GM23338 (cell line): ENCODE data around the gene CRAMP1. TPM values are rescaled to one million over a fixed set of nuclear protein-coding genes. Genes with fewer than 3 reads are reported as not detected.

ENCODE experiments used
- ATAC-seq: fragments of 200-7000 bp; cut with Tn5 transposase; 3 replicates; pipeline ENCODE4 v1.9.1; 2020
- DNase-seq: peaks from one replicate; pipeline ENCODE4 v3.0.0-alpha.2; 2015; ENCODE audit warnings: low spot score
- H2AFZ ChIP-seq: fragments of 200-600 bp; sonication (generic); 2 replicates; pipeline ENCODE4 v1.8.0; 2016; ENCODE audit warnings: antibody characterized with exemption, mild to moderate bottlenecking, moderate library complexity
- H3F3A ChIP-seq: fragments of 200-600 bp; sonication (generic); replicated peaks from 2 replicates; pipeline ENCODE4 v1.8.0; 2017; ENCODE audit warnings: antibody characterized with exemption, mixed run types, low read depth
- H3K27ac ChIP-seq: fragments of 200-600 bp; sonication (generic); 2 replicates; pipeline ENCODE4 v1.6.1; 2016; ENCODE audit warnings: low read depth
- H3K27me3 ChIP-seq: fragments of 200-600 bp; sonication (generic); 2 replicates; pipeline ENCODE4 v1.8.0; 2016; ENCODE audit warnings: mild to moderate bottlenecking, mixed run types, moderate library complexity; ENCODE audit not compliant: insufficient read depth
- H3K36me3 ChIP-seq: fragments of 200-600 bp; sonication (generic); 2 replicates; pipeline ENCODE4 v1.8.0; 2016; ENCODE audit warnings: mild to moderate bottlenecking; ENCODE audit not compliant: insufficient read depth
- H3K4me1 ChIP-seq: fragments of 200-600 bp; sonication (generic); 2 replicates; pipeline ENCODE4 v1.8.0; 2016; ENCODE audit warnings: mild to moderate bottlenecking, moderate library complexity; ENCODE audit not compliant: insufficient read depth
- H3K4me2 ChIP-seq: fragments of 200-600 bp; sonication (generic); 2 replicates; pipeline ENCODE4 v1.7.1; 2017; ENCODE audit warnings: mixed run types
- H3K4me3 ChIP-seq: fragments of 200-600 bp; sonication (generic); 2 replicates; pipeline ENCODE4 v1.6.1; 2016; ENCODE audit warnings: mixed run types
- H3K79me2 ChIP-seq: fragments of 200-600 bp; sonication (generic); replicated peaks from 2 replicates; pipeline ENCODE4 v1.8.0; 2017; ENCODE audit warnings: mild to moderate bottlenecking; ENCODE audit not compliant: insufficient read depth
- H3K9me2 ChIP-seq: fragments of 200-600 bp; sonication (generic); 2 replicates; pipeline ENCODE4 v1.8.0; 2017; ENCODE audit not compliant: insufficient read depth
- H4K20me1 ChIP-seq: fragments of 200-600 bp; sonication (generic); replicated peaks from 2 replicates; pipeline ENCODE4 v1.8.0; 2017; ENCODE audit warnings: mild to moderate bottlenecking; ENCODE audit not compliant: insufficient read depth
- H3K27ac Mint-ChIP-seq: 2 replicates; pipeline ENCODE4 v1.8.0; 2020; ENCODE audit warnings: inconsistent platforms, mild to moderate bottlenecking, moderate library complexity, mixed read lengths
- H3K27me3 Mint-ChIP-seq: 3 replicates; pipeline ENCODE4 v1.8.0; 2022; ENCODE audit warnings: low read depth, mild to moderate bottlenecking, moderate library complexity, mixed read lengths, inconsistent platforms; ENCODE audit not compliant: insufficient read depth, poor library complexity
- H3K36me3 Mint-ChIP-seq: 3 replicates; pipeline ENCODE4 v1.8.0; 2021; ENCODE audit warnings: low read depth, mild to moderate bottlenecking, inconsistent platforms, moderate library complexity, mixed read lengths
- H3K4me1 Mint-ChIP-seq: 3 replicates; pipeline ENCODE4 v1.8.0; 2020; ENCODE audit warnings: mild to moderate bottlenecking, inconsistent platforms, mixed read lengths
- H3K4me3 Mint-ChIP-seq: 3 replicates; pipeline ENCODE4 v1.8.0; 2021; ENCODE audit warnings: moderate library complexity, mild to moderate bottlenecking, inconsistent platforms, mixed read lengths
- H3K9me3 Mint-ChIP-seq: 3 replicates; pipeline ENCODE4 v1.8.0; 2020; ENCODE audit warnings: moderate library complexity, mild to moderate bottlenecking, inconsistent platforms, mixed read lengths
- CREB1 ChIP-seq: fragments of 250-450 bp; sonication (Bioruptor Pico); IDR thresholded peaks from 2 replicates; pipeline ENCODE4 v1.5.0; 2020; ENCODE audit warnings: low read depth, mild to moderate bottlenecking, moderate library complexity
- ETS1 ChIP-seq: IDR thresholded peaks from 2 replicates; pipeline ENCODE4 v1.6.1; 2016; ENCODE audit warnings: antibody characterized with exemption
- EZH2 ChIP-seq: fragments of 200-600 bp; sonication (generic); IDR thresholded peaks from one replicate; pipeline ENCODE4 v1.8.0; 2017; ENCODE audit warnings: antibody characterized with exemption, mild to moderate bottlenecking, low read depth; ENCODE audit not compliant: unreplicated experiment
- POLR2AphosphoS5 ChIP-seq: IDR thresholded peaks from 2 replicates; pipeline ENCODE4 v1.6.1; 2016; ENCODE audit warnings: antibody characterized with exemption, low read depth
- ZNF114 ChIP-seq: fragments of 250-450 bp; sonication (Bioruptor Pico); IDR thresholded peaks from 2 replicates; pipeline ENCODE4 v1.5.0; 2020; ENCODE audit warnings: mild to moderate bottlenecking, moderate library complexity
- ZNF331 ChIP-seq: fragments of 250-450 bp; sonication (Bioruptor Pico); IDR thresholded peaks from 2 replicates; pipeline ENCODE4 v1.5.0; 2020; ENCODE audit warnings: low read depth, mild to moderate bottlenecking, moderate library complexity
- polyA plus RNA-seq: library from polyadenylated mRNA; unstranded; fragments of >200 nt; fragmentation: Nextera tagmentation; extraction: Ambion mirVana; gene quantifications from 2 replicates; pipeline ENCODE4 v1.2.1, GENCODE V29; 2016
- total RNA-seq: library from RNA; depleted of rRNA; stranded (reverse); fragments of >200 nt; shearing (Covaris generic); gene quantifications from 2 replicates; pipeline ENCODE4 v1.2.3, GENCODE V29; 2014
- TF ChIP-seq, protein P1 (sequence below): fragments of 250-450 bp; sonication (Bioruptor Pico); IDR thresholded peaks from 2 replicates; pipeline ENCODE4 v1.5.0; 2020; ENCODE audit warnings: mild to moderate bottlenecking, moderate library complexity
- TF ChIP-seq, protein P2 (sequence below): IDR thresholded peaks from one replicate; pipeline ENCODE4 v1.6.1; 2018; ENCODE audit warnings: antibody characterized with exemption; ENCODE audit not compliant: unreplicated experiment
- TF ChIP-seq, protein P3 (sequence below), 2 experiments: fragments of 200-600 bp in 1 of 2; sonication (generic) in 1 of 2; conservative IDR thresholded peaks; 2 replicates each; pipeline versions ENCODE4 v1.5.1 to v1.6.1; 2016 to 2017; ENCODE audit warnings: antibody characterized with exemption in 2 of 2, low read depth in 2 of 2, mild to moderate bottlenecking in 2 of 2, moderate library complexity in 1 of 2

Gene CRAMP1
- total and polyA plus RNA-seq, 2 experiments from 2014 or later = 3.4 to 16.7 TPM

DNA sequence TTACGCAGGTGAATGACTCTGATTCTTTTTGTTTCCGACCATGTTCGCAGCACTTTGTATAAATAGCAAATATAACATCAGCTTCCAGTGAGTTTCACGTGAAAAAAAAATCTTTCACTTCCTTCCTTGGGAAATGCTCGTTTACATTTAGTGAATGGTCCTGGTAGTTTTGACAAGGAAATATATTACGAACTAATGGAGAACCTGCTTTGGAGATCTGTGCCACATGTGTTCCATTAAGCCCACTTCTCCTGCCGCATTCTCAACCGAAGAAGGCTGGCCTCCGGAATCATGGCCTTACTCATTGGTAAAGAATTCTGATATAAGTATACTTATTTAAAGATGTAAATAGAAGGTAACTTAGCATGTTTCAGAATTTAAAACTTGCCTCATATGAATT, 3.6 kb downstream of the CRAMP1 start (continued):
- TF ChIP-seq, protein P1, sequence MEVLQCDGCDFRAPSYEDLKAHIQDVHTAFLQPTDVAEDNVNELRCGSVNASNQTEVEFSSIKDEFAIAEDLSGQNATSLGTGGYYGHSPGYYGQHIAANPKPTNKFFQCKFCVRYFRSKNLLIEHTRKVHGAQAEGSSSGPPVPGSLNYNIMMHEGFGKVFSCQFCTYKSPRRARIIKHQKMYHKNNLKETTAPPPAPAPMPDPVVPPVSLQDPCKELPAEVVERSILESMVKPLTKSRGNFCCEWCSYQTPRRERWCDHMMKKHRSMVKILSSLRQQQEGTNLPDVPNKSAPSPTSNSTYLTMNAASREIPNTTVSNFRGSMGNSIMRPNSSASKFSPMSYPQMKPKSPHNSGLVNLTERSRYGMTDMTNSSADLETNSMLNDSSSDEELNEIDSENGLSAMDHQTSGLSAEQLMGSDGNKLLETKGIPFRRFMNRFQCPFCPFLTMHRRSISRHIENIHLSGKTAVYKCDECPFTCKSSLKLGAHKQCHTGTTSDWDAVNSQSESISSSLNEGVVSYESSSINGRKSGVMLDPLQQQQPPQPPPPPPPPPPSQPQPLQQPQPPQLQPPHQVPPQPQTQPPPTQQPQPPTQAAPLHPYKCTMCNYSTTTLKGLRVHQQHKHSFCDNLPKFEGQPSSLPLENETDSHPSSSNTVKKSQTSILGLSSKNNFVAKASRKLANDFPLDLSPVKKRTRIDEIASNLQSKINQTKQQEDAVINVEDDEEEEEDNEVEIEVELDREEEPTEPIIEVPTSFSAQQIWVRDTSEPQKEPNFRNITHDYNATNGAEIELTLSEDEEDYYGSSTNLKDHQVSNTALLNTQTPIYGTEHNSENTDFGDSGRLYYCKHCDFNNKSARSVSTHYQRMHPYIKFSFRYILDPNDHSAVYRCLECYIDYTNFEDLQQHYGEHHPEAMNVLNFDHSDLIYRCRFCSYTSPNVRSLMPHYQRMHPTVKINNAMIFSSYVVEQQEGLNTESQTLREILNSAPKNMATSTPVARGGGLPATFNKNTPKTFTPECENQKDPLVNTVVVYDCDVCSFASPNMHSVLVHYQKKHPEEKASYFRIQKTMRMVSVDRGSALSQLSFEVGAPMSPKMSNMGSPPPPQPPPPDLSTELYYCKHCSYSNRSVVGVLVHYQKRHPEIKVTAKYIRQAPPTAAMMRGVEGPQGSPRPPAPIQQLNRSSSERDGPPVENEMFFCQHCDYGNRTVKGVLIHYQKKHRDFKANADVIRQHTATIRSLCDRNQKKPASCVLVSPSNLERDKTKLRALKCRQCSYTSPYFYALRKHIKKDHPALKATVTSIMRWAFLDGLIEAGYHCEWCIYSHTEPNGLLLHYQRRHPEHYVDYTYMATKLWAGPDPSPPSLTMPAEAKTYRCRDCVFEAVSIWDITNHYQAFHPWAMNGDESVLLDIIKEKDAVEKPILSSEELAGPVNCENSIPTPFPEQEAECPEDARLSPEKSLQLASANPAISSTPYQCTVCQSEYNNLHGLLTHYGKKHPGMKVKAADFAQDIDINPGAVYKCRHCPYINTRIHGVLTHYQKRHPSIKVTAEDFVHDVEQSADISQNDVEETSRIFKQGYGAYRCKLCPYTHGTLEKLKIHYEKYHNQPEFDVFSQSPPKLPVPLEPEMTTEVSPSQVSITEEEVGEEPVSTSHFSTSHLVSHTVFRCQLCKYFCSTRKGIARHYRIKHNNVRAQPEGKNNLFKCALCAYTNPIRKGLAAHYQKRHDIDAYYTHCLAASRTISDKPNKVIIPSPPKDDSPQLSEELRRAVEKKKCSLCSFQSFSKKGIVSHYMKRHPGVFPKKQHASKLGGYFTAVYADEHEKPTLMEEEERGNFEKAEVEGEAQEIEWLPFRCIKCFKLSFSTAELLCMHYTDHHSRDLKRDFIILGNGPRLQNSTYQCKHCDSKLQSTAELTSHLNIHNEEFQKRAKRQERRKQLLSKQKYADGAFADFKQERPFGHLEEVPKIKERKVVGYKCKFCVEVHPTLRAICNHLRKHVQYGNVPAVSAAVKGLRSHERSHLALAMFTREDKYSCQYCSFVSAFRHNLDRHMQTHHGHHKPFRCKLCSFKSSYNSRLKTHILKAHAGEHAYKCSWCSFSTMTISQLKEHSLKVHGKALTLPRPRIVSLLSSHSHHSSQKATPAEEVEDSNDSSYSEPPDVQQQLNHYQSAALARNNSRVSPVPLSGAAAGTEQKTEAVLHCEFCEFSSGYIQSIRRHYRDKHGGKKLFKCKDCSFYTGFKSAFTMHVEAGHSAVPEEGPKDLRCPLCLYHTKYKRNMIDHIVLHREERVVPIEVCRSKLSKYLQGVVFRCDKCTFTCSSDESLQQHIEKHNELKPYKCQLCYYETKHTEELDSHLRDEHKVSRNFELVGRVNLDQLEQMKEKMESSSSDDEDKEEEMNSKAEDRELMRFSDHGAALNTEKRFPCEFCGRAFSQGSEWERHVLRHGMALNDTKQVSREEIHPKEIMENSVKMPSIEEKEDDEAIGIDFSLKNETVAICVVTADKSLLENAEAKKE = no peak

- H3K27ac ChIP-seq = no peak overlapping the region
- H3K4me2 ChIP-seq = no peak overlapping the region
- H3F3A ChIP-seq = 0 out of 2 replicates have a peak, but pooled peaks cover 2% of the 10 kb centered on the region
- H3K4me1 ChIP-seq = peaks cover 10% of the 10 kb centered on the region
- no peak overlapping the region for H3K4me3 ChIP-seq
- no peak overlapping the region for H3K27ac Mint-ChIP-seq
- no peak overlapping the region for H3K4me3 Mint-ChIP-seq
- no peaks in the 10 kb centered on the region for H3K9me2 ChIP-seq
- H3K79me2 ChIP-seq = peaks cover 97% of the 10 kb centered on the region
- no peak overlapping the region for H2AFZ ChIP-seq
- no peaks in the 10 kb centered on the region for H3K27me3 ChIP-seq
- H4K20me1 ChIP-seq = peaks cover 30% of the 10 kb centered on the region
- H3K9me3 Mint-ChIP-seq = no peaks in the 10 kb centered on the region
- peaks cover 43% of the 10 kb centered on the region for H3K36me3 Mint-ChIP-seq
- H3K36me3 ChIP-seq = 0 out of 2 replicates have a peak, but pooled peaks cover 7% of the 10 kb centered on the region
- ATAC-seq (no peak), DNase-seq (no peak)
- H3K27me3 Mint-ChIP-seq = peaks cover 8% of the 10 kb centered on the region
- H3K4me1 Mint-ChIP-seq = peaks cover 8% of the 10 kb centered on the region
- TF ChIP-seq, protein P2, sequence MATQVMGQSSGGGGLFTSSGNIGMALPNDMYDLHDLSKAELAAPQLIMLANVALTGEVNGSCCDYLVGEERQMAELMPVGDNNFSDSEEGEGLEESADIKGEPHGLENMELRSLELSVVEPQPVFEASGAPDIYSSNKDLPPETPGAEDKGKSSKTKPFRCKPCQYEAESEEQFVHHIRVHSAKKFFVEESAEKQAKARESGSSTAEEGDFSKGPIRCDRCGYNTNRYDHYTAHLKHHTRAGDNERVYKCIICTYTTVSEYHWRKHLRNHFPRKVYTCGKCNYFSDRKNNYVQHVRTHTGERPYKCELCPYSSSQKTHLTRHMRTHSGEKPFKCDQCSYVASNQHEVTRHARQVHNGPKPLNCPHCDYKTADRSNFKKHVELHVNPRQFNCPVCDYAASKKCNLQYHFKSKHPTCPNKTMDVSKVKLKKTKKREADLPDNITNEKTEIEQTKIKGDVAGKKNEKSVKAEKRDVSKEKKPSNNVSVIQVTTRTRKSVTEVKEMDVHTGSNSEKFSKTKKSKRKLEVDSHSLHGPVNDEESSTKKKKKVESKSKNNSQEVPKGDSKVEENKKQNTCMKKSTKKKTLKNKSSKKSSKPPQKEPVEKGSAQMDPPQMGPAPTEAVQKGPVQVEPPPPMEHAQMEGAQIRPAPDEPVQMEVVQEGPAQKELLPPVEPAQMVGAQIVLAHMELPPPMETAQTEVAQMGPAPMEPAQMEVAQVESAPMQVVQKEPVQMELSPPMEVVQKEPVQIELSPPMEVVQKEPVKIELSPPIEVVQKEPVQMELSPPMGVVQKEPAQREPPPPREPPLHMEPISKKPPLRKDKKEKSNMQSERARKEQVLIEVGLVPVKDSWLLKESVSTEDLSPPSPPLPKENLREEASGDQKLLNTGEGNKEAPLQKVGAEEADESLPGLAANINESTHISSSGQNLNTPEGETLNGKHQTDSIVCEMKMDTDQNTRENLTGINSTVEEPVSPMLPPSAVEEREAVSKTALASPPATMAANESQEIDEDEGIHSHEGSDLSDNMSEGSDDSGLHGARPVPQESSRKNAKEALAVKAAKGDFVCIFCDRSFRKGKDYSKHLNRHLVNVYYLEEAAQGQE = no peak
- TF ChIP-seq EZH2 (no peak), ZNF114 (CRISPR knock-in tag) (no peak), POLR2AphosphoS5 (no peak), ETS1 (no peak), CREB1 (CRISPR knock-in tag) (no peak), ZNF331 (no peak)
- TF ChIP-seq, protein P3, sequence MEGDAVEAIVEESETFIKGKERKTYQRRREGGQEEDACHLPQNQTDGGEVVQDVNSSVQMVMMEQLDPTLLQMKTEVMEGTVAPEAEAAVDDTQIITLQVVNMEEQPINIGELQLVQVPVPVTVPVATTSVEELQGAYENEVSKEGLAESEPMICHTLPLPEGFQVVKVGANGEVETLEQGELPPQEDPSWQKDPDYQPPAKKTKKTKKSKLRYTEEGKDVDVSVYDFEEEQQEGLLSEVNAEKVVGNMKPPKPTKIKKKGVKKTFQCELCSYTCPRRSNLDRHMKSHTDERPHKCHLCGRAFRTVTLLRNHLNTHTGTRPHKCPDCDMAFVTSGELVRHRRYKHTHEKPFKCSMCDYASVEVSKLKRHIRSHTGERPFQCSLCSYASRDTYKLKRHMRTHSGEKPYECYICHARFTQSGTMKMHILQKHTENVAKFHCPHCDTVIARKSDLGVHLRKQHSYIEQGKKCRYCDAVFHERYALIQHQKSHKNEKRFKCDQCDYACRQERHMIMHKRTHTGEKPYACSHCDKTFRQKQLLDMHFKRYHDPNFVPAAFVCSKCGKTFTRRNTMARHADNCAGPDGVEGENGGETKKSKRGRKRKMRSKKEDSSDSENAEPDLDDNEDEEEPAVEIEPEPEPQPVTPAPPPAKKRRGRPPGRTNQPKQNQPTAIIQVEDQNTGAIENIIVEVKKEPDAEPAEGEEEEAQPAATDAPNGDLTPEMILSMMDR (conservative IDR thresholded peaks at IDR 0.05; ENCODE audit: low read depth in 2 of 2) = no peak
These were observed 7.8 kb downstream of the CRAMP1 start for GRCh38 chr16:1619976-1620375.
